Skeletal muscle satellite cell (primary cell): Measurements from ENCODE around the gene WT1.

ENCODE experiments used
- H3K27me3 ChIP-seq: 2 replicates; pipeline ENCODE4 v1.7.0; 2013; ENCODE audit warnings: low read length; ENCODE audit not compliant: control insufficient read depth, insufficient read depth
- H3K36me3 ChIP-seq: 2 replicates; pipeline ENCODE4 v1.7.0; 2013; ENCODE audit warnings: mild to moderate bottlenecking, control low read depth, low read length; ENCODE audit not compliant: insufficient read depth
- H3K4me1 ChIP-seq: 2 replicates; pipeline ENCODE4 v1.7.0; 2013; ENCODE audit warnings: low read length; ENCODE audit not compliant: control insufficient read depth, insufficient read depth
- H3K4me2 ChIP-seq: 2 replicates; pipeline ENCODE4 v1.7.0; 2013; ENCODE audit warnings: mild to moderate bottlenecking, low read length
- H3K4me3 ChIP-seq: 2 replicates; pipeline ENCODE4 v1.7.0; 2013; ENCODE audit warnings: low read length
- H3K9ac ChIP-seq: 2 replicates; pipeline ENCODE4 v1.7.0; 2013; ENCODE audit warnings: mild to moderate bottlenecking, low read depth, low read length, moderate library complexity
- H3K9me3 ChIP-seq: replicated peaks from 2 replicates; pipeline ENCODE4 v1.7.0; 2013; ENCODE audit warnings: mild to moderate bottlenecking, control low read depth, low read length

WT1 gene

DNA sequence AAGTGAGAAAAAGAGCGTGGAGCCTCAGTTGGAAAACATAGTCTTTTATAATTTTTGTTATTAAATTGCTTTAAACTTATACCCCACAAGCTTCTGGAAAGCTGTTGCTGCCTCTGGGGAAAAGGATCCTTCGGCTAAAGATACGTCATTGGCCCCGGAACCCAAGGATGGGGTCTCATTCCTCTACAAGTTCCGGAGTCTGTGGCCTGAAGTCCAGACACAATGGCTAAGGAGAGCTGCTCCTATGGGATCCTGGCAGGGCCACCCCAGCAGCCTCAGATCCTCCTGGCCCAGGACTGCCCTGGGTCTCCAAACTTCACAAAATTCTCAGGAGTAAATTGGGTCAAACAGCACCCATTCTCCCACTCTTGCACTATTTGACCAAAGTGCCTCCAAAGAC, 5.9 kb downstream of the WT1 start:
- Histone ChIP-seq H3K4me2 (no peak overlapping the region), H3K4me3 (no peak overlapping the region), H3K9me3 (no peaks in the 10 kb centered on the region), H3K9ac (no peak overlapping the region), H3K4me1 (no peaks in the 10 kb centered on the region), H3K27me3 (peaks cover 97% of the 10 kb centered on the region), H3K36me3 (no peaks in the 10 kb centered on the region)

DNA sequence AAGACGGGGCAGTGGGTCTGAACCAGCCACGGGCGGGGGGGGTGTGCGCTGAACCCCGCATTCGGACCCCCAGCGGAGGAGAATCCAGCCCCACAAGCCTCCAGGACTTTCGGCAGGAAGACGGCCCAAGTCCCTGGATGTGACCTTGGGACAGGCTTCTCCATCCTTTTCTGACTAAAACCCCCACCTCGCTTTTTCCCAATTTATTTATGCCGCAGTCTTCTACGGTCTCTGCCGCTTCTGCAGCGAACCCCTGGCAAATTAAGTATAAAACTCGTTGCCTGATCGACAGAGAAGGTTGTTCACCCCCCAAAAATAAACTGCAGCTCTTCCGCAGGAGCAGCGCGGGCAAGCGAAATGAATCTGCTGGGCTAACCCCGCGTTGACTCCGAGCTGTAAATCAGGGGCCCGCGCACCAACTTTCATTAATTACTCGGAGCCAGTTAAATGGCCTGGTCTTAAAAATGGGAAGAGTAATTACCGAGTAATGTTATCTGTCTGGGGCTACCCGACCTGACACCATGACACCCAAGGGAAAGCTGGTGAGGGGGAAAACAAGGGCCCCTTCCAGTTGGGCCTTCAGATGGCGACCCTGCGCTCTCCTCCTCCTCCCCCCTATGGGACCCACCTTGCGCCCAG, 6.6 kb downstream of the WT1 start:
- H3K9ac ChIP-seq = no peak overlapping the region
- H3K9me3 ChIP-seq = no peaks in the 10 kb centered on the region
- peaks cover 93% of the 10 kb centered on the region for H3K27me3 ChIP-seq
- H3K4me2 ChIP-seq = no peak overlapping the region
- no peak overlapping the region for H3K4me3 ChIP-seq
- H3K4me1 ChIP-seq = no peaks in the 10 kb centered on the region
- H3K36me3 ChIP-seq = no peaks in the 10 kb centered on the region

DNA sequence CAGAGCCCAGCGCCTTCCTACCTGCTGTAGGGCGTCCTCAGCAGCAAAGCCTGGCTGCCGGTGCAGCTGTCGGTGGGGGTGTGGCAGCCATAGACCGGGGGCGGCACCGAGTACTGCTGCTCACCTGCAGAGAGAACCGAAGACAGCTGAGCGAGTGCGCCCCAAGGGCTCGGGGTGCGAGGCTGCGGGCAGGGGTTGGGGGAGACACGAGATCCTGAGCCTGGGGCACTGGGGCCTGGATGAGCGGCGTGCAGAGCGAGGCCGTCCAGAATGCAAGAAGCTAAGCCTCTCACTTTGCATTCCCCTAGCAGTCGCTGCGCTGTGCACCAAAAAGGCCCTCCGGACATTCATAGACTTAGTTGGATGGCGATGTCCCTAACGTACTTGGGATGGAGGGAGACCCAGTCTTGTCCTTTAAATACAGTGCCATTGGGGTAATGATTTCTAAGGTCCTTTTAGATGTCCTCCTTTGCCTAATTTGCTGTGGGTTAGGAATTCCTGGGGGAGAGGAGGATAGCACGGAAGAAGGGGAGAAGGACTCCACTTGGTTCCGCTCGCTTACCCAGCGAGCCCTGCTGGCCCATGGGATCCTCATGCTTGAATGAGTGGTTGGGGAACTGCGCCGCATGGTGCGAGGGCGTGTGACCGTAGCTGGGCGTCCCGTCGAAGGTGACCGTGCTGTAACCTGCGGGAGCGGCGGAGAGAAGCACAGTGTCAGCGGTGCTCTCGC, 7.2 kb downstream of the WT1 start:
- Histone ChIP-seq H3K4me2 (no peak overlapping the region), H3K36me3 (no peaks in the 10 kb centered on the region), H3K27me3 (peaks cover 93% of the 10 kb centered on the region), H3K4me3 (no peak overlapping the region), H3K4me1 (no peaks in the 10 kb centered on the region), H3K9me3 (no peaks in the 10 kb centered on the region), H3K9ac (no peak overlapping the region)

DNA sequence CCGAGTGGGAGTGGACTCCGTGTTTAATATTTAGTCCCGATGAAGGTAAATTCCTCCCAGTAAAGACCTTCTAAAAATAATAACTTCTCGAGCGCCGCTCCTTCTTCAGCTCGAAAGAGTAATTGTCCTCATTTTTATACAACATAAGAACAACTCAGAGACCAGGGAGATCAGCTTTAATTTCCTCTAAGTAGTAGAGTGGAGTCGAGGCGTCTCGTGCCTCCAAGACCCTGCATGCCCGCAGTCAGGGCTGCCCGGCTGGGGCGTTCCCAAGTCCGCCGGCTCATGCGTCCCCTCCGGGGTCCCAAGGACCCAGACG, 7.8 kb downstream of the WT1 start:
- Histone ChIP-seq H3K9ac (no peak overlapping the region), H3K4me1 (no peaks in the 10 kb centered on the region), H3K4me2 (no peak overlapping the region), H3K9me3 (no peaks in the 10 kb centered on the region), H3K4me3 (no peak overlapping the region), H3K36me3 (no peaks in the 10 kb centered on the region), H3K27me3 (peaks cover 92% of the 10 kb centered on the region)

DNA sequence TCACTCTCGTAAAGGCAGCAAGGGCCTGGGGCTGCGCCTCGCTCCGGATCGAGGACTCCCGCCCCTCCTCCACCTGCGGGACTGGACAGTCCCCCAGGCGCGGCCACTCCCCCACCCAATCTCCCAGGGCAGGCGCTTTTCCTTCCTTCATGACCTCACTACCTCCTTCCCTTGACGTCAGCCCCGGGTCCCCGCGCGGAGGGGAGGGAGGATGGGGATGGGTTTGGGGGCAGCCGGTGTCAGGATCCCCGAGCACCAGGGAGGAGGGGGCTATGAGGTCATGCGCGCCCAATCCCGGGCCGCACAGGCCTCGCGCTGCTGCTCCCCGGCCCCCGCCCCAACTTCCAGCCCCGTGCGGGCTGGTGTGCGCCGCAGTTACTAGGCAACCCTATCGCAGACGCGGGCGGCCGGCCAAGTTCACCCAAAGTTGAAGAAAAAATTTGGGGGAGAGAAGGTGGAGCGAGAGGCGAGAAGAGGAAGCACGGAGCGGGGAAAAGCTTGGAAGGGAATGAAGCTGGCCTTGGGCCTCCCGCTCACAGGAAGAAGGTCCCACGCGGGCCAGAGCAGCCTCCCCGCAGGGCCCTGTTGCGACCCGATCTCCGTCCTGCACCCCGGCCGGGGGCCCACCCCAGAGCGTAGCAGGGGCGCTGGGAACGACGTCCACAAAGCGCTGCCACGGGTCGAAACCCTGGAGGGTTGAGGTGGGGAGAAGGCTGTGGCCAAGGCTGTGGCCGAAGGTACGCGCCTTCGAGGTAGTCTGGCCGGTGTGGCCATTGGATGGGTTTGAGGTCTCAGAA, 8.3 kb downstream of the WT1 start:
- Histone ChIP-seq H3K4me1 (no peaks in the 10 kb centered on the region), H3K9me3 (no peaks in the 10 kb centered on the region), H3K36me3 (no peaks in the 10 kb centered on the region), H3K4me2 (no peak overlapping the region), H3K27me3 (peaks cover 87% of the 10 kb centered on the region), H3K4me3 (no peak overlapping the region), H3K9ac (no peak overlapping the region)

DNA sequence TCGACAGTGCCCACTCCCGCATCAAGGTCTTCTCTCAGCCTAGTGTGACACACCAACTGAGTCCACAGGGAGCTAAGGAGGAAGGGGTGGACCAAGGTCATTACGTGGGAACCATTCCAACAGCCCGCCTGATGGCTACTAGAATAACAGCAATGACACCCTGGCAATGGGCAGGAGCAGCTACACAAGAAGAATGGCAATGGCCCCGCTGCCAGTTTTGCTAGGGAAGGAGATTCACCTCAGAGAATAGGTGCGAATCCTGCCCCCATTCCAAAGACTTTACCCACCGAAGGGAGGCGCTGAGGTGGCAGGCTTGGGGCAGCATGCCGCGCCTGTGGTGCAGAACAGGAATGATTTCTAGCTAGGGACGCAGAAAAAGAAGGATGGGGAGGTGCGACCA, 9.1 kb downstream of the WT1 start:
- Histone ChIP-seq H3K36me3 (no peaks in the 10 kb centered on the region), H3K4me2 (no peak overlapping the region), H3K9ac (no peak overlapping the region), H3K4me3 (no peak overlapping the region), H3K9me3 (no peaks in the 10 kb centered on the region), H3K27me3 (peaks cover 82% of the 10 kb centered on the region), H3K4me1 (no peaks in the 10 kb centered on the region)

DNA sequence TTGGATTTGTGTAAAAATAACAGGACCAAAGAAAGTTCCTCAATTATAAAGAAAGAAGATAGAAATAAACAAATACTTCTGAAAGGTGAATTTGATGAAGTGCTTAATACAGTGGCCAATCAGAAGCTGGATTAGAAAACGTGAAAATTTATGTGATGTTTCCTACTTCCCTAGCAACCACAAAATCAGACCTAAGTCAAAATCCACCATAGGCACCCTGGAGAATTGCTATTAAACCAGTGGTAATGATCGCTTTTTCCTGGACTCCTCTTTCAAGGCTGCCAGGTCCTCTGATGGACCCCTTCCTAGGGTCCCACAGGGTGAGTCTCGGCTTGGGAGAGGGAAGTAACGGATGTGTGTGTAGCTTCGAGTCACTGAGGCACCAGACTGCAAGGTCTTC, 9.6 kb downstream of the WT1 start:
- H3K9ac ChIP-seq = no peak overlapping the region
- no peaks in the 10 kb centered on the region for H3K4me1 ChIP-seq
- no peak overlapping the region for H3K4me3 ChIP-seq
- H3K4me2 ChIP-seq = no peak overlapping the region
- no peaks in the 10 kb centered on the region for H3K36me3 ChIP-seq
- H3K9me3 ChIP-seq = no peaks in the 10 kb centered on the region
- peaks cover 82% of the 10 kb centered on the region for H3K27me3 ChIP-seq

DNA sequence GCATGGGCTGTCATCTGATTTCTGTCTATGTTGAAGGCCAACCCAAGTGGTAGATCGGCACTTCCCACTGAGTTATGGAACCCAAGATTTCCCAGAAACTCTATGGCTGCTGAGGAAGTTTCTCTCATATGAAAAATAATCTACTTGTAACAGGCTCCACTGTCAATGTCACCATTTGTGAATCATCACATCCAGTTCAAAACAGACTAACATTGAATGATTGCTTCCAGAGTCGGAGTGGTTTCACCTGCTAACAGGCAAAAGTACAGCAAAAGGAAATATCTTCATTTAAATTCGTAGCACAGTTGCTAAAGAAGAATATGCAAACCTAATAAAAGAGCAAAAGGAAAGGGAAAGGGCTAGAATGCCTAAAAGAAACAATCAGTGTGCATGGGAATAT, 12.8 kb downstream of the WT1 start:
- no peaks in the 10 kb centered on the region for H3K4me1 ChIP-seq
- peaks cover 65% of the 10 kb centered on the region for H3K27me3 ChIP-seq
- no peak overlapping the region for H3K9ac ChIP-seq
- no peaks in the 10 kb centered on the region for H3K36me3 ChIP-seq
- H3K9me3 ChIP-seq = no peaks in the 10 kb centered on the region
- no peak overlapping the region for H3K4me2 ChIP-seq
- H3K4me3 ChIP-seq = no peak overlapping the region

DNA sequence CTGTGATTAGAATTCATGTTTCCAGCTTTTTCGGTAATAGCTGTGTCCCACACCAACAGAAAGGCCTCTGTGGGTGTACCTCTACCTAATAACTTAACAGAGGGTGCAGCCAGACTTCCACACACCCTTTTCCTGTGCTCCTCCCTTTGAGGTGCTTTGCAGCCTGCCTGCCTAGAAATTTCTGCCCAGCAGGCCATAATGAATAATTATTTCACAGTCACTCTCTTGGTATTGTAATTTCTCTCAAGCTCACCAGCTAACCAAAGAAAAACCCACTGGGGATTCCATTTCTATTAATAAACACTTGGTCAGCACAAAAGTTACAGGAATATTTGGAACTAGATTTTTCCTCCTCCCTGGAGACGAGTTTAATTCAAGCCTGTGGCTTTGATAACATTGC, 13.3 kb downstream of the WT1 start:
- Histone ChIP-seq H3K4me1 (no peaks in the 10 kb centered on the region), H3K9me3 (no peaks in the 10 kb centered on the region), H3K4me2 (no peak overlapping the region), H3K27me3 (peaks cover 60% of the 10 kb centered on the region), H3K9ac (no peak overlapping the region), H3K4me3 (no peak overlapping the region), H3K36me3 (no peaks in the 10 kb centered on the region)

DNA sequence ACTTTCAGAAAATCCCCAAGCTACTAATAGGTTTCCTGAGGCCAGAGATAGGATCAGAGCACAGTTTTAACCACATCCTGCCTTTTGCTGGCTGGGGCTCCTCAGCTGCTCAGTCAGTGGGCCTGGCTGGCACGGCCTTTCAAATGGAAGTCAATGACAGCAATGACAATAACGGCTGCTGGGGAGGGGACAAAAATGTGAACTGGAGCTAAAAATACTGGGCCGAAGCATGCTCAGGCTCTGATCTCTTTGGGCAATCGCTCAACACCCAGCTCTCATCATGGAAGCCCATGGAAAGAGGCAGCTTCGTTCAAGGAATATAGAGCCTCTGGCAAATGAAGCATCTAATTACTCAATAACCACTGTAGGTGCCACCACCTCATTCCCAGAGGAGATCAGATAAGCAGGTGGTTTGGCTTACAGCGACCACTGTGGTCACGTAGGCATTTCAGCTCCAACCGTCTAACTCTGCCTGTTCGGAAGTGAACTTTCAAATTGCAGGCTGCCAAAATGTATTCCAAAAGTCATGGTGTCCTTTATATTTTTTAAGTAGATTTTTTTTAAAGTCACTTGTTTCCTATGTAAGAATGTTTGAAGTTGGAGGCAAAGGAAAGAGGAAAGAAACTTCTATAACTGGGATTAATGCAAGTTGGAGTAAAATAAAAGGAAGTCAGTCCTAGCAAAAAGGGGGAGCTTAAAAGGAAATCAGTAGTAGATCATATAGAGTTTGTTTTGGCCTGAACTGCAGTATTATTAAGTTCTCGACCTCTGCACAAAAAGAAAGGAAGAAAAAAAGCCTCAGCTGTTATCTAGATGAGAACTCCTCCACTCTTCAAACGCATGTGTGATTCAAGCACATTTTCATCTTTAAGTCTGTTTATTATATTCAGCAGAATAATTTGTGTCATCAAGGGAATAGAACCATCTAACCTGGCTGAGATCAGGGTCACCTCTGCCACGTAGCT, 14.1 kb downstream of the WT1 start:
- Histone ChIP-seq H3K9ac (no peak overlapping the region), H3K4me3 (no peak overlapping the region), H3K36me3 (no peaks in the 10 kb centered on the region), H3K9me3 (no peaks in the 10 kb centered on the region), H3K4me2 (no peak overlapping the region), H3K4me1 (no peaks in the 10 kb centered on the region), H3K27me3 (peaks cover 55% of the 10 kb centered on the region)

DNA sequence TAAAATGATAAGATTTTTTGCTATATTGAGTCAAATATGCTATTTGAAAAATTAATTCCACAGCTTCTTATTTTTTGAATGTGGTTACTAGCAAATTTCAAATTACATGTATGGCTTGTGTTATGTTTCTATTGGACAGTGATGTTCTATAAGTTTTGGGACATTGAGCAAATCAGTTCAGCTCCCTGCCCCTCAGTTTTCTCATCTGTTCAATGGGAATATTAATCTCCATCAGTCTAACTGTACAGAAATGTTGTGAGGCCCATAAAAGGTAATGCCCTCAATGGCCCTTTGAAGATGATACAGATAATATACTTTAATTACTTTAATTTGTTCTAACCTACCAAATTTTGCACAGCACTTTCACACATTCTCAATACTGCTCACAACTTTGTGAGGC, 15.2 kb downstream of the WT1 start:
- no peaks in the 10 kb centered on the region for H3K36me3 ChIP-seq
- no peaks in the 10 kb centered on the region for H3K9me3 ChIP-seq
- H3K27me3 ChIP-seq = peaks cover 45% of the 10 kb centered on the region
- no peaks in the 10 kb centered on the region for H3K4me1 ChIP-seq
- H3K9ac ChIP-seq = no peak overlapping the region
- H3K4me3 ChIP-seq = no peak overlapping the region
- no peak overlapping the region for H3K4me2 ChIP-seq
